NCI-H2196 treated with DMSO at 0.1 percent for 48 hours (cell line): Measurements from ENCODE around the gene ARPIN.
"Not testable (repeated sequence)": the region's sequence is repeated elsewhere in the genome, so short reads cannot be mapped to it uniquely, and the experiment has no call there.

Experiments
- DNase-seq: peaks from one replicate; lab custom pipeline; 2025; ENCODE audit not compliant: unreplicated experiment; lab: John Stamatoyannopoulos, UW

ARPIN gene

DNA sequence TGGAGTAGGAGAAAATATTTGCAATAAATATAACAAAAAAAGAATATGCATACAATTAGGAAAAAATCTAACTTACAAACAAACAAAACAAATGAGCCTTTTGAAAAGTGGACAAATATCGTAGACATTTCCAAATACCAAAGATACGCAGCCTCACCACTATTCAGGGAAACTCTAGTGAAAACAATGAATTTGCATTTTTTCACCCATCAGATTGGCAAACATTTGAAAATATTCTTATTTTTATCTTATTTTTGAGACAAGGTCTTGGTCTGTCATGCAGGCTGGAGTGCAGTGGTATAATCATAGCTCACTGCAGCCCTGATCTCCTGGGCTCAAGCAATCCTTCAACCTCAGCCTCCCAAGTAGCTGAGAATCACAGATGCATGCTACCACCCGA is 34.4 kb downstream of the ARPIN start:
- no peak for DNase-seq

DNA sequence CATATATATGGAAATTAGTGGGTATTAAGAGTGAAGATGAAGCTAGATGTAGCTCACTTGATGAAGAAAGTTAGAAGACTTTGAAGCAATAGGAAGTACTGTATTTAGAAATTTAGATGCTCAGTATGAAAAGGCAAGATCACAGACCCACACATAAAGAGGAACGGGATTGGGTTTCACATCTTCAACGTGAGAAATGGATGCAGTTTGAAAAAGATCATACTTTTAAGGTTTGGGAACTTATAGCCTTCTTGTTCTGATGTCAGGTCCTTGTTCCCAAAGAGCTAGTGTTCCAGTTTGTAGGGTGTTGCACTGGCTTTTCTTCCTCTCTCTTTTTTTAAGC is 35.7 kb downstream of the ARPIN start:
- no peak for DNase-seq

DNA sequence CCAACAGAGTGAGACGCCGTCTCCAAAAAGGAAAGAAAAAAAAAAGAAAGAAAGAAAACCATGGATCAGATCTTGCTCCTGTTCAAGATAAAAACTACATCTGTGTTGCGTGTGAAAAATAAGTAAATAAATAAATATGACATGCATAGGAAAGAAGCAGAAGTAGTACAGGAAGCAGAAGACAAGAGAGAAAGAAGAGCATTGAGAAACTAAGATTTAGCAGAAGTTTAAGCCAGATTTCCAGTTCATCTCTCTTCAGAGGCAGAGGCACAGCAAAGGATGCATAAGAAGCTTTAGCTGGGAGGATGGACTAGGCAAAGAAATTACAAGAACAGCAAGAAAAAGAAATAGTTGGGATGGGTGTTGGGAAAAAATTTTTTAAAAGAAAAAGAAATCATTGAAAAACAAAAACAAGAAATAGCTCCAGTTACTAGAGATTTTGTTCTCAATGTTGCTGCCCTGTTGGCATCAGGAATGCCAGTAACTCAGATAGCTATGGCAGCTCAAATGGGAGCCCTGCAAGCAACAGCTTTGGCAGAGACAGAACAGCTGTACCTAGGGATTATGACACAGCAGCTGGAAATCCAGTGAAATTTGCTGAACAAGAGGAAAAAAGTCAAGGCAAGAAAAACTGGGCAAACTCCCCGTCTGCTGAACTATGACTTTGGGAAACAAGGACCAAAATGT is 36.2 kb downstream of the ARPIN start:
- no peak for DNase-seq

DNA sequence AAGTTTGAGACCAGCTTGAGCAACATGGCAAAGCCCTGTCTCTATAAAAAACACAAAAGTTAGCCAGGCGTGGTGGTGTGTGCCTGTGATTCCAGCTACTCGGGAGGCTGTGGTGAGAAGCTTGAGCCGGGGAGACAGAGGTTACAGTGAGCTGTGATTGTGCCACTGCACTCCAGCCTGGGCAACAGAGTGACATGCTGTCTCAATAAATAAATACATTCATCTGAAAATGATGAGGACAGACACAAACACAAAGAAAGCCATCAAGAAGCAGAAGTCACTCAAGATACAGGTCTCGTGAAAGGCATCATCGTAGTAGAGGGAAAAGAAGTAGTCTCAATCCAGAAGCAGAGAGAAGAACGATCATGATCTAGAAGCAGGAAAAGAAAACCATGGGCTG is 37.0 kb downstream of the ARPIN start:
- DNase-seq, result no peak

DNA sequence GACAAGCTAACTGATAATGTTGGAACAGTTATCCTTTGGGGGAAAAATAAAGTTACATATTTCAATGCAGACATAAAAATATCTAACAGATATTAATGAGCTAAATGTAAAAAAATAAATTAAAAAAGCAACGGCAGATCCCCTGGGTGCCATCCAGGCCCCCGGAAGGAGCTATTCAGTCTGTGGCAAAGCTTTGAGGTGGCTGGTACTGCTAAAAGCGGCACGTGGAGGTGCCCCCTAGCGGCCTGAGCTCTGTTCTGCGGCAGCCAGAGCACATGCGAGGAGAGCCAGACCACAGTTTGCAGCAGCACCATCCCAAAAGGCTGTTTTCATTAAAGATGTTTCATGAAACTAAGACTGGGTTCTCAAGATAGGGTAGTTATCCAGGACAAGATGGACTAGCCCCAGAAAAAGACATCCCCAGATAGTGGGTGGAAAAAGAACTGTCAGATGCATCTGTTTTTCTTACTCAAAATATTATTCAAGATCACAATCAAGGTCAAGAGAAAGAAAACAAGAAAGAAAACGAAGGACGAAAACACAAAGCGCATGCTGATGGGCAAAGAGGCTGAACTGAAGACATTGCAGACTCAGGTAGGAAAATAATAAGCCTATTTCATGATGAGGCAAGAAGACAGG is 37.7 kb downstream of the ARPIN start:
- DNase-seq, result peak; percentile 13

DNA sequence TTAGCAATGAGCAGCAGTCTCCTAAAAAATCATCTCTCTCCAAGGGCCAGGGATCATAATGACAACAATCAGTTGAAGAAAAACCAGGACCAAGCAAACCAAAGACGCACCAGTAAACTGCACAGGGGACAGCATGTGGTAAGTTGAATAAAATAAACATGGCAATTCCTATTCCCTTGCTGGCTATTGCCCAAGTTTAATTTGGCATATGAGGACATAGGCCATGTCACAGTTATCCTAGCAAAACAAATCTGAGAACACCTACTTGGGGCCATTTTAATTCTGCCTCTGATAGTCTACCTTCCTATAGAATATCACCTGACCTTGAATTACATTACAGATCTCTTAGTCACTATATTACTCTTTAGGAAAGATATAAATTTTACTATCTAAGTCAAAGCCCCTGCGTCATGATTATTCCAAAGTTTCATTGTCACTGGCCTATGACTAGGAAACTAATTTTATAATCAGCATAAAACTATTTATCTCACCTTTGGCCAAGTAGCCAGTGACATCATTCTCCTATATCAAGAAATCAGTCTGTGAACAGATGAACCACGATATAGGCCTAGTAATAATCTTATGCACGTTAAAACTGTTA is 42.0 kb downstream of the ARPIN start:
- no peak for DNase-seq

DNA sequence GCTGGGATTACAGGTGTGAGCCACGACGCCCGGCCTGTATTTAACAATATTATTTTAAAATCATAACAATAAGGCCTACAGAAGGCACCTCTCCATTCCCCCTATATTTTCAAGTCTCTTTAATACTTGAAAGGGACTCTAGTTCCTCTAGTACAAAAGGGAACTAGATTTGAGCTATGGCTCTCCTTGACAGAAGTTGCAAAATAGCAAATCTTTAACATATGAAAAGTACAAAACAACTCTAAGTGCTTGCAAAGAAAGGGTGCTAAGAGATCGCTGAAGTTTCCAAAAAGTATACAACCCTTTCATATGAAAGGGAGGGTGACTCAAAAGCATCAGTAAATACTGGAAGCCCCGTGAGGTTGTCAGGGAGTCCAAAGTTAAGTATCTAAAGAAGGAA is 42.7 kb downstream of the ARPIN start:
- DNase-seq, result no peak

DNA sequence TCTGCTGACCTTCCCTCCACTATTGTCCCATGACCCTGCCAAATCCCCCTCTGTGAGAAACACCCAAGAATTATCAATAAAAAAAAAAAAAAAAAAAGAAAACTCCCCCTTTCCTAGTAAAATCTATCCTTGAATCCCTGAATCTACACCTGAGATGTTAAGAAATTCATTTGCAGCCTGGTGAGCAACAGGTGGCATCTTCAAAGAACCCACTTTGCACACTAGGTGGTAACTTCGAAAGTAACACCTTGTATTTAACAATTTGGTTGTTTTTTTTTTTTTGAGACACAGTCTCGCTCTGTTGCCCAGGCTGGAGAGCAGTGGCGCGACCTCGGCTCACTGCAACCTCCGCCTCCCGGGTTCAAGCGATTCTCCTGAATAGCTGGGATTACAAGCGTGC is 43.3 kb downstream of the ARPIN start:
- DNase-seq, result not testable (repeated sequence)

DNA sequence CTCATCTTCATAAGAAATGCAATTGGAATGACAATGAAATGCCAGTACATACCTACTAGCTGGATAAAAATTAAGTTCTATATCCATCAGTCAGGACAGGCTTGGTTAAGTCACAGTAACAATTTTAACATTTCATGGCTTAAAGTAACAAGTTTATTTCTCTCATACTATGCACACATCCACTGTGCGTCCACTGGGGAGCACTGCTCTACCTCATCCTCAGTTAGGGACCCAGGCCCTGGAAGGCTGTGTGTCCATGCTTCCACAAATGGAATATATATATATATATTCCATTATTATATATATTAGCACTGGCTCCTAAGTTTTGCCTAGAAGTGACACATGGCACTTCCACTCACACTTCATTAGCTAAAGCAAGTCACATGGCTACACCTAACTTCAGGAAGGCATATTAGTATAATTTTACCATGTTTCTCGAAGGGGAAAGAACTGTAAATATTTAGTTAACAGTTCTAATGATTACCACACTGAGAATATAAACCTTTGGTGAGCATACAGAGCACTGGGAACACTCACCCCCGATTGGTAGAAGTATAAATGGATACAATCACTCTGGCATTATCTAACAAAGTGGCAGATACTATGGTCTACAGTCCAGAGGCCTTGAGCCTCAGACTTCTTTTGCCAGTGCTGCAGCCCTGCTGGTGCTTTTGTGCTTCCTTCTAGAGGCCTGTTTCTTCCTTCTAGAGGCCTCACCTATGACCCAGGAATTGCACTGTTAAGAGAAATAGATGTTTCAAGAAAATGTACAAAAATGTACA is 47.6 kb downstream of the ARPIN start:
- no peak for DNase-seq

DNA sequence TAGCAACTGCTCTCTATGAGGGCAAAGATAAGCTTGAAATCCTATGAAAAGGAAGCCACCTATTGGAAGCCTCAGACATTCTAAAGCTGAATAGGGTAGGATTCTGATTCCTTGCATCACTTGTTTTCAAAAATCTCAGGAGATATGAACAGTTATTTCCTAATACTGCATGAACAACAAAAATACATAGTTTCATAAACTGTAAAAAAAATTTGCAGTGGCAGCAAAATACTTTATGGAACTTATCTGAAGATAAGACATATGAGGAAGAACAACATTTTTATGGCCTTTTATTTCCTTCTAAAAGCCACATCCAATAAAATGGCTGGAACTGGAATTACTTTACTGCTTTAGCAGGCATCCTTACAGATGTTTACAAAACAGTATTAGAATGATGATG is 48.8 kb downstream of the ARPIN start:
- DNase-seq, result no peak

DNA sequence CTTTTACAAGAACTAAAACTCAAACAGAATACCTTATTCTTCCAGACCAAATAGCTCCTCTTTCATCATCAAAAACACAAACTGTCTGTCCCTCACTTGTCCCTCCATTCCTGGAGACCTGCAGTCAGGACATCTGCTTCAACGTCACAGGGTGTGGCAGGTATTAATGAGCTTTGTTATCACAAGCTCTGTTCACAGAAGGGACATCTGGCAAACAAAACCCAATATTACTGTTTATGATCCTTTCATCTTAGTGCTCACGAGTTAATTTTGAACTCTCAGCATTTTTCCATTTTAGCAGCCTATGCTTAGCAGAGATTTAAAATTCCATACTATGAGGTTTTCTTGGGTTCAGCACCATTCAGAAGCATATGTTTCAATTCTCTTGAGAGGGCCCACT is 51.9 kb downstream of the ARPIN start:
- DNase-seq, result no peak

DNA sequence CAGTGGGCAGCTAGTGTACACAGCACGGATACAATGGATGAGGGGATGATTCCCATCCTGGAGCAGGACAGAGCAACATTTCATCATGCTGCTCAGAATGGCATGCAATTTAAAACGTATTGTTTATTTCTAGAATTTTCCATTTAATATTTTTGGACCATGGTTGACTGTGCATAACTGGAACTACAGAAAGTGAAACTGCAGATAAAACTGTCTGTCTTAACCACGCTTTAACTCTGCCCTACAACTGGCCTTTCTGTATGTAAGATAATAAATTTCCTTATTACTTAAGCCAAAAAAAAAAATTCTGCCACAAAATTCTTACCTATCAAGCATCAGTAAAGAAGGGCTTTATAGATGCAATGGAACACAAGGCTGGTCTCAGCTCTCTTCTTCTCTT is 52.3 kb downstream of the ARPIN start:
- DNase-seq, result no peak

DNA sequence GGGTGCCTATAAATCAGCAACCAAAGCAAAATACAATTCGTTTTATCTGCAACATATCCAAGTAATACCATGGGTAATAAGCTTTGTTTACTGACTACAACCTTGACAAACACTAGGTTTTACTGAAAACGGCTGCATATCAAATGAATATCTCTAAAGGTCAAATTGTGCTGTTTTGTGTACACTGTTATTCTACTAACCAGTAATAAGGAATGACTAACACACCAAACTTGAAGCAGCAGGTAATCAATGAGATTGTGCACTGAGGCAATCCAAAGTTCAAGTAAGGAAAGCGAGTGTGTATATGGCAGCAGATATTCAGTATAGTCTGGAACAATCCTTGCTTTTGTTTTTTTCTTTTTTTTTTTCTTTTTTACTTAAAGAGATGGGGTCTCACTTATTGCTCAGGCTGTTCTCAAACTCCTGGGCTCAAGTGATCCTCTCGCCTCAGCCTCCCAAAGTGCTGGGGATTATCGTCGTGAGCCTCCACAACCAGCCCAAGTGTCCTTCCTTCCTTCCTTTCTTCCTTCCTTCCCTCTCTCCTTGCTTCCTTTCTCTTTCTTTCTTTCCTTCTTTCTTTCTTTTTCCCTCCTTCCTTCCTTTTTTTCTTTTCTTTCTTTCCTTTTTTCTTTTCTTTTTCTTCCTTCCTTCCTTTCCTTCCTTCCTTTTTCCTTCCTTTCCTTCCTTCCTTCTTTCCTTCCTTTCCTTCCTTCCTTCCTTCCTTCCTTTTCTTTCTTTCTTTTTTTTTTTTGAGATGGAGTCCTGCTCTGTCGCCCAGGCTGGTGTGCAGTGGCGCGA is 53.9 kb downstream of the ARPIN start:
- DNase-seq, result no peak

DNA sequence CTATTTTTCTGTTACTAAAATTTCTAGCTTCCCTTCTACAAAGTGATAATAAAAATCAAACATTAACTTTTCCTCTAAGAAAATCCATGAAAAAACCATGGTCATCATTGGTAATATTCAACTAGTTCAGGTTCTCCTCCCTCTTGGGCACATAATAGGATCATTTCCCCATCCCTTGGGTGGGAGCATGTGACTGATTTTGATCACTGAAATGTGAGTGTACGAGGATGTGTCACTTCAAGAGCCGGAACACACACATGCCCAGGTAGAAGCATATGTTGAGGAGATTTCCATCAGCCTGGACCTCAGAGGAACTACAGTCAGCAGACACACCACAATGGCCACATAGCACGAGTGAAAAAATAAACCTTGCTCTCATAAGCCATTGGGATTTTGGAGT is 55.1 kb downstream of the ARPIN start:
- DNase-seq, result no peak

DNA sequence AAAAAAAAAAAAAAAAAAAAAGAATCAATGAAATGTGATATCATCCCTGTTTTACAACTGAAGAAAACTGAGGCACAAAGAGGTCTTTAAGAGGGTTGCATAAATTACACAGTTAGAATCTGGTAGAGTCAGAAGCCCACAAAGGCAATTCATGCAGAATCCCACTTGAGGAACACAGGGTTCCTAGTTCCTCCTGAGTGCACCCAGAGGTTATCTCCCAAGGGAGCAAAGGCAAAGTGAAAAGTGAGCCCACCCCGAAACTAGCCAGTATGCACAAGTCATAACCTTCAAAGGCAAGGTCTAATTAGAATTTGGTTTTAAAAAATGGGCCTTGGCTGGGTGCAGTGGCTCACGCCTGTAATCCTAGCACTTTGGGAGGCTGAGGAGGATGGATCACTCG is 56.8 kb downstream of the ARPIN start:
- DNase-seq, result no peak

DNA sequence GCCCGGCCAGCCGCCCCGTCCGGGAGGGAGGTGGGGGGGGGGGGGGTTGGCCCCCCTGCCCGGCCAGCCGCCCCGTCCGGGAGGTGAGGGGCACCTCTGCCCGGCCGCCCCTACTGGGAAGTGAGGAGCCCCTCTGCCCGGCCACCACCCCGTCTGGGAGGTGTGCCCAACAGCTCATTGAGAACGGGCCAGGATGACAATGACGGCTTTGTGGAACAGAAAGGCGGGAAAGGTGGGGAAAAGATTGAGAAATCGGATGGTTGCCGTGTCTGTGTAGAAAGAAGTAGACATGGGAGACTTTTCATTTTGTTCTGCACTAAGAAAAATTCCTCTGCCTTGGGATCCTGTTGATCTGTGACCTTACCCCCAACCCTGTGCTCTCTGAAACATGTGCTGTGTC is 57.9 kb downstream of the ARPIN start:
- DNase-seq, result not testable (repeated sequence)

DNA sequence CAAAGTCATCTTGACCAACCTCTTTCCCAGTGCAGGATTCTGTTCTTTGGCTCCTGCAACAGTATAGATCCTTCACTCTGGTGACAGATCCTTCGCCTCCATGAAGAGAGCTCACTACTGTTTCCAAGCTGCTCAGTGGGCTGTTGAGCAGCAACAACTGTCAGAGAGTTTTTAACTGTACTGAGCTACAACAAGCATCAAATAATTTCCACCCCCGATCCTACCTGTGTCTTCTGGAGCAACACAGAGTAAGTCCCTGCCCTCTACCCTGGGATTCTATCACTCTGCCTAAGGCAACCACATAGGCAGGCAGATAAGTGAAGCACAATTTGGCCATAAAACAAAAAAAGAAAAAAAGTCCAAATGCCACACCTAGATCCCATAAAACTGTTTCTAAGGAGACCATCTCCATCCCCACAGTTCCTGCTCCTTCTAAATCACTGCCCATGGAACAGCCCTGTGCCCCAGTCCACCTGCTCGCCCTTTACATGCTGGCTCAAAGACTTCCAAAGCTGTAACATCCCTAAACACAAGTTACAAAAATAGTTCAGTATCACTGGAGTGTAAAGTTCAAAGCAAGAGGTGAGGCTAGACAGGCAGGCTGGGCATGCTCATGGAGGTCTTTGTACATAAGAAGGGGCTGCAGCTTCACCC is 60.3 kb downstream of the ARPIN start:
- DNase-seq, result no peak

DNA sequence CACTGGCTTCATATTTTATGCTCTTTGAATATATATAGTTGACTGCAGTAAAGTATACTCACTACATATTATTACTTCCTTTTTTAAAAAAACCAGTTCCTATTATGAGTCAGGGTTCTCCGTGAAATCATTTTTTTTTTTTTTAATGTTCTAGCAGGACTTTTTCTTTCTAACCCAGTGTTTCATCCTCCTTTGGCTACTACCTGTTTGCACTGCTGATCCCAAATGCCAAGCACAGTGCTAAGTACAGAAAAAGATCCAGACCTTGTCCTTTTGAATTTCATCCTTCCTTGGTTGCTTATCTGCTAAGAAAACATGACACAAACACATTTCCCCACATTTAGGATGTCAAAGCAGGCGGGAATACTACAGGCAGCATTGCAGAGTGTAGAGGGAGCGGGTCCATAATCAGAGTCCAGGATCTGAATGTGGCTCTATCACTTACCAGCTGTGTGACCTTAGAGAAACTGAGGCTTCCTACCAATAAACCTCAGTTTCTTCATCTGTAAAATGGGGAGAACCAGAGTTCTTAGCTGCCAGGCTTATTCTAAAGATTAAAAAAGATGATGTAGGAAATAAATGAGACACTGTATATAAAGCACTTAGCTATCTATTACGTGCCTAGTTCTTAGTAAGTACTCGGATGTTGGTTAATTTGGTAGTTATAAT is 60.9 kb downstream of the ARPIN start:
- DNase-seq, result no peak

DNA sequence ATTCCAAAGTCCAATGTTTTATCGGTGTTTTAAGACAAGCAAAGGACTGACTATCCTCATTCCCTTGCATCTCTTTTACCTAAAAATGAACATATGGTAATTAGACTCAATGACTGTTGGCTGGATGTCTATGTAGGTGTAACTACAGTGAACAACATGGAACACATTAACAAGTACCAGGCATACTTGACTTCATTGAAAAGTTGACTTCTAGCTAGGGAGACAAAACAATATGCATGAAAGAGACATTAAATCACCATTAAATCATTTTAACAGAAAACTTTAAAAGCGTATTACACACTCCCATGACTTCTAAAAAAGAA is 63.8 kb downstream of the ARPIN start:
- no peak for DNase-seq

DNA sequence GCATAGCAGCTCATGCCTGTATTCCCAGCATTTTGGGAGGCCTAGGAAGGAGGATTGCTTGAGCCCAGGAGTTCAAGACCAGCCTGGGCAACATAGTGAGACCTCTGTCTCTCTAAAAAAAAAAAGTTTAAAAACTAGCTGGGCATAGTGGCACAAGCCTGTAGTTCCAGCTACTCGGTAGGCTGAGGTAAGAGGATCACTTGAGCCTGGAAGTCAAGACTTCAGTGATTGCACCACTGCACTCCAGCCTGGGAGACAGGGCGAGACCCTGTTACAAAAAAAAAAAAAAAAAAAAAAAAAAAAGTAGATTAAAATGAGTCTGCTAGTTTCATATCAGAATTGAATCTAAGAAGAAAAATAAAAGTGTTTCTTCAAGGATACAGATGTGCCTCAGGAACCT is 65.7 kb downstream of the ARPIN start:
- no peak for DNase-seq
